DMS 273 treated with DMSO at 0.1 percent for 48 hours (cell line): ENCODE results near the gene EFEMP1.
"Not testable (repeated sequence)": the region's sequence is repeated elsewhere in the genome, so short reads cannot be mapped to it uniquely, and the experiment has no call there.

Experiments used
- DNase-seq: peaks from one replicate; lab custom pipeline; 2025; lab: John Stamatoyannopoulos, UW

Gene EFEMP1

DNA sequence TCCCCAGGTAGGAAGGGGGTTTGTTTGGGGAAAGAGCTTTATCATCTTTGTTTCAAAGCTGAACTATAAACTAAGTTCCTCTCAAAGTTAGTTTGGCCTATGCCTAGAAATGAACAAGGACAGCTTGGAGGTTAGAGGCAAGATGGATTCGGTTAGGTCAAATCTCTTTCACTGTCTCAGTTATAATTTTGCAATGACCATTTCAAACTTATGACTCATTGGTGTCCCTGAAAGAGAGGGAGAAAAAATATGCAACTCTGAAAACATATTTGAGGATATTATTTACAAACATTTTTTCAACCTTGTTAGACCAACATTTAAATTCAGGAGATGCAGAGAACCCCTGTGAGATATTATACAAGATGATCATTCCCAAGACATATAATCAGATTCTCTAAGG, 95.7 kb downstream of the EFEMP1 start:
- DNase-seq: no peak

- DNase-seq: not testable (repeated sequence)
These were observed 96.2 kb downstream of the EFEMP1 start for GRCh38 chr2:55827428-55827827.

GRCh38 chr2:55826246-55826645, 97.3 kb downstream of the EFEMP1 start:
- no peak for DNase-seq

DNA sequence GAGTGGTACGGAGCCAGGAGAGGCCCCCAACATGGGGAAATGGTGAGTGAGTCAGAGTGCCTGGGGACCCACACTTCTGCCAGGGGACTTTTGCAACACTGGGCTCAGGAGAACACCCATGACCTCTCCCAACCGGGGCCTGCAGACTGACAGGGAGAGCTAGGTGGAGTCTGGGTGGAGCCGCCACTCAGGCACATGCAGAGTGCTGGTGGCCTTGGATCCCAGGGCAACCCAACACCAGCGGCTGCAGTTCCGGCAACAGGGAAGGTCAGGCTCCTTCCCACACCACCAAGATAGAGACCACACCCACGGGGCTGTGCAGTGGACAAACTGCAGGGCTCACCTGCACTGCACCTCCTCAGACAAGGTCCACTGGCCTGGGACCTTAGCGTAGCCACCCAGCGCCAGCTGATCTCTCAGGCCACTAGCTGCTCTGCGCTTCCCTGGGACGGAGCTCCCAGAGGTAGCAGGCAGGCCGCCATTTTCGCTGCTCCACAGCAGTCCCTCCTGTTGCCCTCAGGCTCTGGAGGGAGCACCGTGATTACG, 99.0 kb downstream of the EFEMP1 start:
- DNase-seq: no peak
